Measurements from ENCODE around the gene STK24. TPM values are rescaled to one million over a fixed set of nuclear protein-coding genes. Genes with fewer than 3 reads are reported as not detected.
"Not testable (repeated sequence)": the region's sequence is repeated elsewhere in the genome, so short reads cannot be mapped to it uniquely, and the experiment has no call there.

STK24 gene
- total RNA-seq, 4 donors from 2014 or later, result 28.7 to 68.4 (median 49.4) TPM

- intact Hi-C loops (cut with DNase I; ENCODE audit: low total_unique reads) (no loop called here), in situ Hi-C loops (cut with MboI; ENCODE audit: low sequenced_read_pairs in 4 of 4) (no loop called here)
- H3K27ac ChIP-seq, result no peak overlapping the region
- no peaks in the 10 kb centered on the region for H3K27me3 ChIP-seq
- ATAC-seq (no peak), DNase-seq (no peak)
- no peak overlapping the region for H3K4me3 ChIP-seq
- TF ChIP-seq CTCF (IDR thresholded peaks at IDR 0.05 in 4 of 5, conservative IDR thresholded peaks at IDR 0.05 in 1 of 5) (no peak), POLR2A (IDR thresholded peaks at IDR 0.05) (no peak)
- H3K36me3 ChIP-seq, result no peaks in the 10 kb centered on the region
- H3K9me3 ChIP-seq, result no peaks in the 10 kb centered on the region
- no peaks in the 10 kb centered on the region for H3K4me1 ChIP-seq
Observed at GRCh38 chr13:98598043-98598442, 21.1 kb upstream of the STK24 start.

- DNase-seq (no peak), ATAC-seq (no peak)
- Histone ChIP-seq H3K36me3 (no peaks in the 10 kb centered on the region), H3K27ac (no peak overlapping the region), H3K9me3 (no peaks in the 10 kb centered on the region), H3K4me3 (no peak overlapping the region), H3K27me3 (no peaks in the 10 kb centered on the region), H3K4me1 (no peaks in the 10 kb centered on the region)
- intact Hi-C loops (cut with DNase I; ENCODE audit: low total_unique reads) (no loop called here), in situ Hi-C loops (cut with MboI; ENCODE audit: low sequenced_read_pairs in 4 of 4) (no loop called here)
- TF ChIP-seq POLR2A (IDR thresholded peaks at IDR 0.05), result no peak
- TF ChIP-seq CTCF (IDR thresholded peaks at IDR 0.05 in 4 of 5, conservative IDR thresholded peaks at IDR 0.05 in 1 of 5), result no peak
Observed at GRCh38 chr13:98595134-98595533, 18.2 kb upstream of the STK24 start.

GRCh38 chr13:98592362-98592732 lies 15.4 kb upstream of the STK24 start:
- in situ Hi-C loops (cut with MboI; ENCODE audit: low sequenced_read_pairs in 4 of 4) (no loop called here), intact Hi-C loops (cut with DNase I; ENCODE audit: low total_unique reads) (no loop called here)
- no peaks in the 10 kb centered on the region for H3K27me3 ChIP-seq
- no peaks in the 10 kb centered on the region for H3K4me1 ChIP-seq
- no peak for TF ChIP-seq CTCF (IDR thresholded peaks at IDR 0.05 in 4 of 5, conservative IDR thresholded peaks at IDR 0.05 in 1 of 5)
- no peak for TF ChIP-seq POLR2A (IDR thresholded peaks at IDR 0.05)
- H3K27ac ChIP-seq, result no peak overlapping the region
- DNase-seq, result no peak
- H3K4me3 ChIP-seq, result no peak overlapping the region
- H3K9me3 ChIP-seq, result no peaks in the 10 kb centered on the region
- ATAC-seq, result no peak
- H3K36me3 ChIP-seq, result no peaks in the 10 kb centered on the region

- no peaks in the 10 kb centered on the region for H3K27me3 ChIP-seq
- no peak for DNase-seq
- H3K4me1 ChIP-seq, result no peaks in the 10 kb centered on the region
- in situ Hi-C loops (cut with MboI; ENCODE audit: low sequenced_read_pairs in 4 of 4) (no loop called here), intact Hi-C loops (cut with DNase I; ENCODE audit: low total_unique reads) (no loop called here)
- ATAC-seq, result no peak
- H3K9me3 ChIP-seq, result no peaks in the 10 kb centered on the region
- no peak overlapping the region for H3K27ac ChIP-seq
- no peak for TF ChIP-seq CTCF (IDR thresholded peaks at IDR 0.05 in 4 of 5, conservative IDR thresholded peaks at IDR 0.05 in 1 of 5)
- TF ChIP-seq POLR2A (IDR thresholded peaks at IDR 0.05), result no peak
- H3K36me3 ChIP-seq, result no peaks in the 10 kb centered on the region
- no peak overlapping the region for H3K4me3 ChIP-seq
Observed at GRCh38 chr13:98591721-98592361, 14.9 kb upstream of the STK24 start.

- ATAC-seq; H3K9me3 ChIP-seq; H3K4me3 ChIP-seq; H3K27ac ChIP-seq; H3K27me3 ChIP-seq; in situ Hi-C loops (cut with MboI; ENCODE audit: low sequenced_read_pairs in 4 of 4); intact Hi-C loops (cut with DNase I; ENCODE audit: low total_unique reads); H3K36me3 ChIP-seq; H3K4me1 ChIP-seq; DNase-seq: not testable (repeated sequence)
Observed at GRCh38 chr13:98590471-98590870, 13.6 kb upstream of the STK24 start.

- H3K36me3 ChIP-seq; H3K27ac ChIP-seq; DNase-seq; H3K4me3 ChIP-seq; H3K9me3 ChIP-seq; intact Hi-C loops (cut with DNase I; ENCODE audit: low total_unique reads); H3K4me1 ChIP-seq; H3K27me3 ChIP-seq; ATAC-seq: not testable (repeated sequence)
- in situ Hi-C loops (cut with MboI; ENCODE audit: low sequenced_read_pairs in 4 of 4), result loop anchor here in 1 of 4 donors (10.0 kb wide), 1 partner anchor 125 kb away; no protein-coding TSS in a partner anchor
Observed at GRCh38 chr13:98589516-98589915, 12.6 kb upstream of the STK24 start.

All from gastrocnemius medialis (tissue), 4 donors.